ENCODE data around the gene MRPS6. TPM values are rescaled to one million over a fixed set of nuclear protein-coding genes. Genes with fewer than 3 reads are reported as not detected.

MRPS6 gene
- total RNA-seq, 1 experiment from 2014 or later: 55.1 TPM

GRCh38 chr21:34083357-34083756 is 10.0 kb downstream of the MRPS6 start:
- 0 out of 2 replicates have a peak, but pooled peaks cover 1% of the 10 kb centered on the region for H4K20me1 ChIP-seq (ENCODE audit: insufficient read depth)
- ATAC-seq (no peak), DNase-seq (ENCODE audit: low read depth, low spot score) (no peak)
- H3K4me2 ChIP-seq (ENCODE audit: low read length): no peak overlapping the region
- H3K79me2 ChIP-seq (ENCODE audit: insufficient read depth, low read length): peaks cover 95% of the 10 kb centered on the region
- H3K36me3 ChIP-seq (ENCODE audit: control insufficient read depth in 1 of 2, insufficient read depth in 2 of 2, low read length in 2 of 2): no peaks in the 10 kb centered on the region; a peak in 1 of 4 replicates
- H3K4me3 ChIP-seq (replicated peaks in 1 of 2; ENCODE audit: low read depth in 1 of 2, low read length in 2 of 2): no peak overlapping the region
- H3K9me2 ChIP-seq (ENCODE audit: insufficient read depth): no peaks in the 10 kb centered on the region
- no TSS peak for BruUV-seq (replicated peaks)
- H2AFZ ChIP-seq (ENCODE audit: low read depth, low read length, poor library complexity, severe bottlenecking): no peak overlapping the region
- no peak overlapping the region for H3K27ac ChIP-seq (ENCODE audit: low read depth, low read length)
- H3K4me1 ChIP-seq (ENCODE audit: control insufficient read depth in 1 of 2, insufficient read depth in 2 of 2, low read length in 2 of 2): no peaks in the 10 kb centered on the region; a peak in 1 of 4 replicates
- H3K9me3 ChIP-seq (ENCODE audit: control insufficient read depth in 1 of 2, insufficient read depth in 1 of 2, low read depth in 1 of 2, low read length in 2 of 2): no peaks in the 10 kb centered on the region
- intact Hi-C loops (cut with micrococcal nuclease): no loop called here
- CTCF ChIA-PET: no interaction called here
- H3K9ac ChIP-seq (ENCODE audit: low read length): no peak overlapping the region
- POLR2A ChIA-PET: no interaction called here
- TF ChIP-seq POLR2AphosphoS5 (IDR thresholded peaks at IDR 0.05; ENCODE audit: low read depth, low read length): no peak
- TF ChIP-seq REST (IDR thresholded peaks at IDR 0.05; ENCODE audit: low read depth): no peak
- TF ChIP-seq EZH2phosphoT487 (IDR thresholded peaks at IDR 0.05; ENCODE audit: borderline replicate concordance): no peak
- H3K27me3 ChIP-seq (ENCODE audit: insufficient read depth, low read length): no peaks in the 10 kb centered on the region
- RAD21 ChIA-PET (ENCODE audit: low non-redundant PET in 1 of 2, low total read pairs in 2 of 2, uncharacterized antibody in 2 of 2, unreplicated experiment in 2 of 2): no interaction called here

- intact Hi-C loops (cut with micrococcal nuclease): no loop called here
- H3K79me2 ChIP-seq (ENCODE audit: insufficient read depth, low read length): peaks cover 98% of the 10 kb centered on the region
- CTCF ChIA-PET: no interaction called here
- no peak overlapping the region for H3K4me3 ChIP-seq (replicated peaks in 1 of 2; ENCODE audit: low read depth in 1 of 2, low read length in 2 of 2)
- H3K4me2 ChIP-seq (ENCODE audit: low read length): no peak overlapping the region
- POLR2A ChIA-PET: no interaction called here
- H2AFZ ChIP-seq (ENCODE audit: low read depth, low read length, poor library complexity, severe bottlenecking): no peak overlapping the region
- H4K20me1 ChIP-seq (ENCODE audit: insufficient read depth): peaks cover 9% of the 10 kb centered on the region; the same call in 1 of the 2 replicates
- H3K27me3 ChIP-seq (ENCODE audit: insufficient read depth, low read length): no peaks in the 10 kb centered on the region
- no peaks in the 10 kb centered on the region for H3K9me2 ChIP-seq (ENCODE audit: insufficient read depth)
- no peaks in the 10 kb centered on the region for H3K9me3 ChIP-seq (ENCODE audit: control insufficient read depth in 1 of 2, insufficient read depth in 1 of 2, low read depth in 1 of 2, low read length in 2 of 2)
- H3K27ac ChIP-seq (ENCODE audit: low read depth, low read length): no peak overlapping the region
- DNase-seq (ENCODE audit: low read depth, low spot score) (no peak), ATAC-seq (no peak)
- no peak overlapping the region for H3K9ac ChIP-seq (ENCODE audit: low read length)
- RAD21 ChIA-PET (ENCODE audit: low non-redundant PET in 1 of 2, low total read pairs in 2 of 2, uncharacterized antibody in 2 of 2, unreplicated experiment in 2 of 2): no interaction called here
- no TSS peak for BruUV-seq (replicated peaks)
- H3K36me3 ChIP-seq (ENCODE audit: control insufficient read depth in 1 of 2, insufficient read depth in 2 of 2, low read length in 2 of 2): no peaks in the 10 kb centered on the region; a peak in 1 of 4 replicates
- H3K4me1 ChIP-seq (ENCODE audit: control insufficient read depth in 1 of 2, insufficient read depth in 2 of 2, low read length in 2 of 2): no peaks in the 10 kb centered on the region
- TF ChIP-seq FOSL1 (IDR thresholded peaks at IDR 0.05; ENCODE audit: low read depth) (no peak), POLR2AphosphoS5 (IDR thresholded peaks at IDR 0.05; ENCODE audit: low read depth, low read length) (no peak), EGR1 (IDR thresholded peaks at IDR 0.05; ENCODE audit: low read depth) (no peak), SIN3A (IDR thresholded peaks at IDR 0.05; ENCODE audit: low read depth) (no peak), TCF7L2 (IDR thresholded peaks at IDR 0.05; ENCODE audit: borderline replicate concordance, extremely low read depth, insufficient read depth, insufficient read length) (no peak), ATF3 (IDR thresholded peaks at IDR 0.05) (no peak), CEBPB (IDR thresholded peaks at IDR 0.05; ENCODE audit: low read depth) (no peak), ZFX (IDR thresholded peaks at IDR 0.05) (no peak), JUND (IDR thresholded peaks at IDR 0.05) (no peak), REST (IDR thresholded peaks at IDR 0.05; ENCODE audit: low read depth) (no peak), CBX3 (IDR thresholded peaks at IDR 0.05; ENCODE audit: low read depth) (no peak), SP1 (IDR thresholded peaks at IDR 0.05; ENCODE audit: low read depth) (no peak), ELF1 (IDR thresholded peaks at IDR 0.05; ENCODE audit: borderline replicate concordance, low read depth) (no peak), POLR2A (IDR thresholded peaks at IDR 0.05; ENCODE audit: borderline replicate concordance, extremely low read depth, insufficient read depth, insufficient read length) (no peak)
These were observed 11.8 kb downstream of the MRPS6 start for GRCh38 chr21:34085129-34085528.
